HEK293 (cell line): ENCODE data around the gene ZMYM2.
A peak's percentile ranks its signal among the peaks of the same experiment; 100 is the strongest.

Experiments used
- CTCF ChIA-PET: fragments of 350-600 bp; formaldehyde crosslinking; extraction: SDS; loops from one replicate; lab custom pipeline; 2021; ENCODE audit warnings: antibody characterized with exemption; lab: Yijun Ruan, JAX
- POLR2A ChIA-PET: fragments of 300-600 bp; formaldehyde crosslinking; extraction: SDS; loops from one replicate; lab custom pipeline; 2020; ENCODE audit warnings: antibody characterized with exemption, inconsistent platforms; lab: Yijun Ruan, JAX
- H3K27ac ChIP-seq: fragments of 200-500 bp; sonication (Bioruptor generic); 2 replicates; pipeline ENCODE4 v1.5.1; 2014; ENCODE audit warnings: low read depth, low read length, control low read depth, inconsistent platforms; ENCODE audit errors: extremely low read depth
- H3K36me3 ChIP-seq, 2 experiments: fragments of 200-500 bp in 1 of 2; sonication (Bioruptor generic) in 1 of 2; 1 replicate in 1 of 2; 2 replicates in 1 of 2; pipeline ENCODE4 v1.5.1; 2014 to 2017; ENCODE audit warnings: inconsistent platforms in 2 of 2, low read length in 2 of 2; ENCODE audit not compliant: control insufficient read depth in 2 of 2, insufficient read depth in 1 of 2
- H3K4me1 ChIP-seq: fragments of 200-500 bp; sonication (Bioruptor generic); 2 replicates; pipeline ENCODE4 v1.5.1; 2014; ENCODE audit warnings: mild to moderate bottlenecking, low read length, inconsistent platforms; ENCODE audit not compliant: control insufficient read depth, insufficient read depth
- H3K4me3 ChIP-seq: 2 replicates; pipeline ENCODE4 v1.5.1; 2011; ENCODE audit warnings: low read depth, mild to moderate bottlenecking, control low read depth, low read length, moderate library complexity
- H3K9me3 ChIP-seq: fragments of 200-500 bp; sonication (Bioruptor generic); 2 replicates; pipeline ENCODE4 v1.5.1; 2014; ENCODE audit warnings: low read depth, low read length, inconsistent platforms; ENCODE audit not compliant: control insufficient read depth, insufficient read depth
- TSHZ1 ChIP-seq: fragments of 450-650 bp; formaldehyde crosslinking; IDR thresholded peaks from 2 replicates; pipeline ENCODE4 v1.5.1; 2016; ENCODE audit warnings: missing biosample characterization, missing genetic modification characterization, borderline replicate concordance
- WT1 ChIP-seq: fragments of 450-650 bp; formaldehyde crosslinking; IDR thresholded peaks from 2 replicates; pipeline ENCODE4 v1.5.1; 2016; ENCODE audit warnings: missing biosample characterization, missing genetic modification characterization
- YY2 ChIP-seq: fragments of 450-650 bp; formaldehyde crosslinking; IDR thresholded peaks from 2 replicates; pipeline ENCODE4 v1.5.1; 2016; ENCODE audit warnings: missing biosample characterization, missing genetic modification characterization
- ZBTB6 ChIP-seq: fragments of 450-650 bp; formaldehyde crosslinking; IDR thresholded peaks from 2 replicates; pipeline ENCODE4 v1.5.1; 2017; ENCODE audit warnings: missing biosample characterization, missing genetic modification characterization
- ZFP3 ChIP-seq: fragments of 450-650 bp; formaldehyde crosslinking; IDR thresholded peaks from 2 replicates; pipeline ENCODE4 v1.5.1; 2016; ENCODE audit warnings: low read depth, missing biosample characterization, missing genetic modification characterization
- ZNF155 ChIP-seq: fragments of 450-650 bp; formaldehyde crosslinking; IDR thresholded peaks from 2 replicates; pipeline ENCODE4 v1.5.1; 2016; ENCODE audit warnings: missing biosample characterization, missing genetic modification characterization
- ZNF16 ChIP-seq: fragments of 450-650 bp; formaldehyde crosslinking; IDR thresholded peaks from 2 replicates; pipeline ENCODE4 v1.5.1; 2016; ENCODE audit warnings: low read depth, missing biosample characterization, missing genetic modification characterization
- ZNF239 ChIP-seq: fragments of 450-650 bp; formaldehyde crosslinking; IDR thresholded peaks from 2 replicates; pipeline ENCODE4 v1.5.1; 2016; ENCODE audit warnings: missing biosample characterization, missing genetic modification characterization
- ZNF248 ChIP-seq: fragments of 450-650 bp; formaldehyde crosslinking; IDR thresholded peaks from 2 replicates; pipeline ENCODE4 v1.5.1; 2017; ENCODE audit warnings: missing biosample characterization, missing genetic modification characterization
- ZNF354C ChIP-seq: fragments of 450-650 bp; formaldehyde crosslinking; IDR thresholded peaks from 2 replicates; pipeline ENCODE4 v1.5.1; 2016; ENCODE audit warnings: missing biosample characterization, missing genetic modification characterization, low read depth, borderline replicate concordance
- ZNF394 ChIP-seq: fragments of 450-650 bp; formaldehyde crosslinking; IDR thresholded peaks from 2 replicates; pipeline ENCODE4 v1.5.1; 2016; ENCODE audit warnings: missing biosample characterization, missing genetic modification characterization, mild to moderate bottlenecking, moderate library complexity, borderline replicate concordance
- ZNF510 ChIP-seq: fragments of 450-650 bp; formaldehyde crosslinking; IDR thresholded peaks from 2 replicates; pipeline ENCODE4 v1.5.1; 2018; ENCODE audit warnings: mild to moderate bottlenecking, missing genetic modification characterization, missing biosample characterization; ENCODE audit not compliant: insufficient replicate concordance
- ZNF513 ChIP-seq: fragments of 450-650 bp; IDR thresholded peaks from 2 replicates; pipeline ENCODE4 v1.5.1; 2018; ENCODE audit warnings: missing biosample characterization, missing genetic modification characterization
- ZNF549 ChIP-seq: fragments of 450-650 bp; IDR thresholded peaks from 2 replicates; pipeline ENCODE4 v1.5.1; 2018; ENCODE audit warnings: missing biosample characterization, missing genetic modification characterization, mild to moderate bottlenecking, inconsistent platforms, moderate library complexity
- ZNF580 ChIP-seq: fragments of 450-650 bp; formaldehyde crosslinking; IDR thresholded peaks from 2 replicates; pipeline ENCODE4 v1.5.1; 2016; ENCODE audit warnings: missing biosample characterization, missing genetic modification characterization
- ZNF624 ChIP-seq: fragments of 450-650 bp; formaldehyde crosslinking; IDR thresholded peaks from 2 replicates; pipeline ENCODE4 v1.5.1; 2017; ENCODE audit warnings: missing biosample characterization, missing genetic modification characterization
- ZNF660 ChIP-seq: fragments of 450-650 bp; IDR thresholded peaks from 2 replicates; pipeline ENCODE4 v1.5.1; 2018; ENCODE audit warnings: missing biosample characterization, mild to moderate bottlenecking, missing genetic modification characterization
- ZNF670 ChIP-seq: fragments of 450-650 bp; formaldehyde crosslinking; IDR thresholded peaks from 2 replicates; pipeline ENCODE4 v1.5.1; 2016; ENCODE audit warnings: missing biosample characterization, missing genetic modification characterization, low read depth
- ZNF791 ChIP-seq: fragments of 450-650 bp; formaldehyde crosslinking; IDR thresholded peaks from 2 replicates; pipeline ENCODE4 v1.5.1; 2016; ENCODE audit warnings: missing biosample characterization, missing genetic modification characterization
- ZSCAN5A ChIP-seq: fragments of 450-650 bp; formaldehyde crosslinking; IDR thresholded peaks from 2 replicates; pipeline ENCODE4 v1.5.1; 2016; ENCODE audit warnings: missing biosample characterization, missing genetic modification characterization

Gene ZMYM2

GRCh38 chr13:19960653-19960976, 2.1 kb downstream of the ZMYM2 start:
- no peak for TF ChIP-seq ZFP3 (tag by site-specific recombination)
- TF ChIP-seq ZNF510 (tag by site-specific recombination) = no peak
- TF ChIP-seq ZNF248 = no peak
- no peak for TF ChIP-seq ZNF16
- TF ChIP-seq ZNF513 (tag by site-specific recombination) = peak; percentile 60; the same call in 1 of the 2 replicates
- no peak for TF ChIP-seq ZNF670
- POLR2A ChIA-PET = interaction anchor here (1.0 kb wide), 1 partner anchor 99 kb away, joined by 4 read pairs; no protein-coding TSS in a partner anchor
- Histone ChIP-seq H3K4me3 (no peak overlapping the region; the same call in 1 of the 2 replicates), H3K4me1 (0 out of 2 replicates have a peak, but pooled peaks cover 2% of the 10 kb centered on the region), H3K27ac (no peak overlapping the region), H3K9me3 (no peaks in the 10 kb centered on the region), H3K36me3 (peaks cover 16 to 35% of the 10 kb centered on the region in 2 experiments)
- CTCF ChIA-PET = interaction anchor here (0.9 kb wide), 1 partner anchor 8 kb away, joined by 3 read pairs; no protein-coding TSS in a partner anchor

DNA sequence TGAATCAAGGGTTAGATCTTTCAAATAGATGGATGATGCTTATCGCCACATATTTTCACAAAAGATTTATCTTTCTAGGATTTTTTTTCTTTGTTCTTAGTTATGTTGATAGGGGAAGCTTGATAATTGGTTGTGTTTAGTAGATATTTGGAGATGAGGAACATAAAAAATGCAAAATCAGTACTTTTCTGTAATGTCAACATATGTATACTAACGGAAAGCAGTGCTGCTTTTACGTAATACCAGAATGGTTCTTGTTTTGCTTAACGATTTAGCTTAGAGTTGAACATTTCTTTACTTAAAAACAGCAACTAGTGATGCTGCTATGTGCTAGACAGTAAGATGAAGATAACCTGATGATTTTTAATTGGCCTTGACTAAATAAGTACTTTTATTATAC, 3.0 kb downstream of the ZMYM2 start:
- Histone ChIP-seq H3K4me3 (no peak overlapping the region), H3K4me1 (0 out of 2 replicates have a peak, but pooled peaks cover 2% of the 10 kb centered on the region), H3K36me3 (peaks cover 24 to 42% of the 10 kb centered on the region in 2 experiments), H3K27ac (no peak overlapping the region), H3K9me3 (no peaks in the 10 kb centered on the region)
- TF ChIP-seq ZBTB6 = no peak
- no peak for TF ChIP-seq TSHZ1 (tag by site-specific recombination)
- no peak for TF ChIP-seq ZNF394 (tag by site-specific recombination)
- TF ChIP-seq YY2 (tag by site-specific recombination) = no peak
- TF ChIP-seq ZNF580 (tag by site-specific recombination) = no peak
- TF ChIP-seq ZSCAN5A (tag by site-specific recombination) = no peak
- no peak for TF ChIP-seq ZNF155 (tag by site-specific recombination)
- no peak for TF ChIP-seq WT1 (tag by site-specific recombination)
- no peak for TF ChIP-seq ZNF239
- TF ChIP-seq ZNF791 (tag by site-specific recombination) = no peak
- no peak for TF ChIP-seq ZNF660 (tag by site-specific recombination)
- TF ChIP-seq ZNF354C = no peak
- TF ChIP-seq ZNF624 = no peak
- no peak for TF ChIP-seq ZNF549 (tag by site-specific recombination)
- POLR2A ChIA-PET = no interaction called here
- CTCF ChIA-PET = interaction anchor here (0.6 to 0.8 kb wide), 2 partner anchors 34 to 100 kb away, joined by 3 read pairs; no protein-coding TSS in a partner anchor
